Pancreas (tissue), 10 donors: ENCODE results near the gene CHAF1A. TPM values are rescaled to one million over a fixed set of nuclear protein-coding genes. Genes with fewer than 3 reads are reported as not detected.

Experiments
- ATAC-seq, 4 donors: fragments of 200-7000 bp; cut with Tn5 transposase; one replicate each; pipeline versions ENCODE4 v1.8.0 to v1.9.1; 2020; ENCODE audit warnings: mild to moderate bottlenecking in 4 of 4, moderate library complexity in 4 of 4
- DNase-seq, 6 donors: peaks; one replicate each; pipeline ENCODE4 v3.0.0-alpha.2; 2020
- FAIRE-seq: peaks from 2 replicates; lab custom pipeline; 2012; peaks lifted over from hg19 to GRCh38; lab: Jason Lieb, UNC
- H3K27ac ChIP-seq, 4 donors: fragments of 200-600 bp; sonication (generic); 1 replicate in 3 of 4; 2 replicates in 1 of 4; pipeline versions ENCODE4 v1.5.0 to v1.8.0; 2020
- H3K27me3 ChIP-seq, 4 donors: fragments of 200-600 bp; one replicate each; pipeline ENCODE4 v1.8.0; 2021
- H3K36me3 ChIP-seq, 3 donors: fragments of 200-600 bp; sonication (generic) in 1 of 3; one replicate each; pipeline versions ENCODE4 v1.5.0 to v1.8.0; 2020 to 2021
- H3K4me1 ChIP-seq, 3 donors: fragments of 200-600 bp; one replicate each; pipeline ENCODE4 v1.8.0; 2021
- H3K4me3 ChIP-seq, 4 donors: fragments of 200-600 bp; sonication (generic) in 2 of 4; one replicate each; pipeline versions ENCODE4 v1.5.0 to v1.8.0; 2020 to 2021
- H3K9me3 ChIP-seq, 4 donors: fragments of 200-600 bp; one replicate each; pipeline ENCODE4 v1.8.0; 2021
- CTCF ChIP-seq, 4 donors: fragments of 200-600 bp; sonication (generic) in 3 of 4; IDR thresholded peaks; one replicate each; pipeline versions ENCODE4 v1.5.0 to v1.8.0; 2021; ENCODE audit warnings: antibody characterized with exemption in 4 of 4
- WGBS, 2 donors: extraction: QIAGEN DNeasy Blood & Tissue Kit; methylation state at CpG; one replicate each; pipeline ENCODE4 v1.1.7; 2013; 5-methylcytosine and 5-hydroxymethylcytosine counted together
- intact Hi-C, 3 donors: fragments of 100-400 bp; cut with DNase I; formaldehyde crosslinking; loops; one replicate each; pipeline versions ENCODE4 v1.11.1 to v1.14.2; 2022
- polyA plus RNA-seq, 2 donors: library from polyadenylated mRNA; stranded (reverse); fragments of 200-250 nt; gene quantifications; one replicate each; pipeline ENCODE4 v1.2.3, GENCODE V29; 2013
- total RNA-seq, 6 donors: library from RNA; stranded (reverse); fragmentation: NEBNext Ultra II Directional in 4 of 6; extraction: Animal tissue kit (Norgen Biotek cat#: 25700) in 4 of 6; gene quantifications; one replicate each; pipeline versions ENCODE4 v1.2.1 to v1.2.4, GENCODE V29; 2021 to 2023
- donor health status: healthy with polysubstance abuse.
- donor health status: DM: no; HTN: no; CAD: no; lungs with moderate emphysema.
- donor health status: DM: no; HTN: no; CAD: no.
- donor health status: control.
- donor health status: control.
- donor health status: Bipolar disorder and iron deficiency.
- donor health status: DM: yes; HTN: yes; CAD: no.
- donor health status: DM: no; HTN: no; CAD: no.
- donor health status: DM: no; HTN: no; CAD: no.
- donor health status: DM: yes; HTN: yes; CAD: no.

The CHAF1A gene
- total and polyA plus RNA-seq, 8 donors: 2.8 to 5.0 (median 3.9) TPM

GRCh38 chr19:4453232-4454179 is 51.1 kb downstream of the CHAF1A start:
- Histone ChIP-seq H3K4me3 (no peak overlapping the region), H3K36me3 (peaks cover 0 to 33% (median 18%) of the 10 kb centered on the region in 3 donors), H3K4me1 (peaks cover 3 to 20% (median 5%) of the 10 kb centered on the region in 3 donors), H3K27ac (no peak overlapping the region), H3K9me3 (no peaks in the 10 kb centered on the region), H3K27me3 (no peaks in the 10 kb centered on the region)
- no peak for FAIRE-seq
- TF ChIP-seq CTCF (IDR thresholded peaks at IDR 0.05): no peak
- 78 to 81% methylated on average over 32 to 34 of the region's 34 CpGs for WGBS, 2 donors
- peak in 1 of 6 donors; percentile 73 for DNase-seq
- intact Hi-C loops: no loop called here
- no peak for ATAC-seq

- peaks cover 0 to 33% (median 18%) of the 10 kb centered on the region in 3 donors for H3K36me3 ChIP-seq
- ATAC-seq: no peak
Observed at GRCh38 chr19:4454747-4455718, 52.6 kb downstream of the CHAF1A start.

GRCh38 chr19:4455719-4456475 is 53.5 kb downstream of the CHAF1A start:
- FAIRE-seq (no peak), DNase-seq (peak in 3 of 6 donors; percentile 58 to 82 (median 64)), ATAC-seq (peak in 3 of 4 donors; percentile 24 to 37 (median 33))
- H3K27ac ChIP-seq: peak overlapping the region in 1 of 4 donors; percentile 10
- peaks cover 0 to 10% (median 3%) of the 10 kb centered on the region in 3 donors for H3K4me1 ChIP-seq
- H3K36me3 ChIP-seq: peaks cover 0 to 26% (median 17%) of the 10 kb centered on the region in 3 donors
- 38 to 40% methylated on average over 15 of the region's 15 CpGs for WGBS, 2 donors
- H3K4me3 ChIP-seq: peak overlapping the region in 2 of 4 donors; percentile 48 to 58
- no peak for TF ChIP-seq CTCF (IDR thresholded peaks at IDR 0.05)
- H3K9me3 ChIP-seq: no peaks in the 10 kb centered on the region
- H3K27me3 ChIP-seq: no peaks in the 10 kb centered on the region
- intact Hi-C loops: no loop called here

More at GRCh38 chr19:4454747-4455718, 52.6 kb downstream of the CHAF1A start:
- Histone ChIP-seq H3K27me3 (no peaks in the 10 kb centered on the region), H3K4me3 (peak overlapping the region in 1 of 4 donors; percentile 58), H3K4me1 (peaks cover 0 to 10% (median 3%) of the 10 kb centered on the region in 3 donors), H3K27ac (no peak overlapping the region), H3K9me3 (no peaks in the 10 kb centered on the region)
- WGBS, 2 donors: 79 to 80% methylated on average over 29 of the region's 29 CpGs
- DNase-seq (peak in 1 of 6 donors; percentile 70), FAIRE-seq (no peak)
- no peak for TF ChIP-seq CTCF (IDR thresholded peaks at IDR 0.05)
- intact Hi-C loops: no loop called here

- Histone ChIP-seq H3K27ac (peak overlapping the region in 3 of 4 donors; percentile 10 to 53 (median 50)), H3K9me3 (no peaks in the 10 kb centered on the region), H3K36me3 (peaks cover 0 to 21% (median 13%) of the 10 kb centered on the region in 3 donors), H3K27me3 (no peaks in the 10 kb centered on the region), H3K4me1 (peaks cover 0 to 10% (median 3%) of the 10 kb centered on the region in 3 donors), H3K4me3 (peak overlapping the region; percentile 35 to 58 (median 50))
- FAIRE-seq (no peak), DNase-seq (peak in 2 of 6 donors; percentile 46 to 64), ATAC-seq (peak in 3 of 4 donors; percentile 6 to 13 (median 8))
- WGBS, 2 donors: 4 to 7% methylated on average over 9 of the region's 9 CpGs
- intact Hi-C loops: no loop called here
- TF ChIP-seq CTCF (IDR thresholded peaks at IDR 0.05): no peak
Observed at GRCh38 chr19:4456476-4456842, 54.0 kb downstream of the CHAF1A start.
